PC-9 (cell line): Measurements from ENCODE around the gene CD96. TPM values are rescaled to one million over a fixed set of nuclear protein-coding genes. Genes with fewer than 3 reads are reported as not detected.

ENCODE experiments used
- BruUV-seq: library from RNA; stranded (reverse); fragments of 400-500 nt; replicated peaks from 2 replicates; lab custom pipeline; 2021; lab: Mats Ljungman, UMichigan
- CTCF ChIA-PET: fragments of 300-600 bp; sonication (Branson Sonifier 250); formaldehyde crosslinking; loops from one replicate; lab custom pipeline; 2022; ENCODE audit warnings: antibody characterized with exemption; lab: Charles Lee
- POLR2A ChIA-PET: fragments of 300-600 bp; sonication (Branson Sonifier 250); formaldehyde crosslinking; loops from one replicate; lab custom pipeline; 2022; ENCODE audit warnings: antibody characterized with exemption; ENCODE audit not compliant: unreplicated experiment; lab: Charles Lee
- DNase-seq, 2 experiments: peaks; one replicate each; pipeline versions ENCODE4 v3.0.0 to v3.0.0-alpha.2; 2015 to 2022; ENCODE audit warnings: mixed read lengths in 1 of 2
- H2AFZ ChIP-seq: fragments of 200-600 bp; sonication (generic); 2 replicates; pipeline ENCODE4 v1.8.1; 2017; ENCODE audit warnings: antibody characterized with exemption
- H3F3A ChIP-seq: fragments of 200-600 bp; sonication (generic); 2 replicates; pipeline ENCODE4 v1.8.1; 2017; ENCODE audit warnings: antibody characterized with exemption, mild to moderate bottlenecking, low read depth; ENCODE audit not compliant: insufficient read depth
- H3K27ac ChIP-seq: fragments of 200-600 bp; sonication (generic); 2 replicates; pipeline ENCODE4 v1.6.1; 2016; ENCODE audit warnings: mixed run types
- H3K27me3 ChIP-seq: fragments of 200-600 bp; sonication (generic); 2 replicates; pipeline ENCODE4 v1.6.1; 2016; ENCODE audit warnings: low read depth, mixed run types; ENCODE audit not compliant: insufficient read depth
- H3K36me3 ChIP-seq: fragments of 200-600 bp; sonication (generic); 2 replicates; pipeline ENCODE4 v1.6.1; 2016; ENCODE audit warnings: low read depth, mixed run types
- H3K4me1 ChIP-seq: fragments of 200-600 bp; sonication (generic); replicated peaks from 2 replicates; pipeline ENCODE4 v1.6.1; 2016; ENCODE audit warnings: mixed run types; ENCODE audit not compliant: insufficient read depth
- H3K4me2 ChIP-seq: fragments of 200-600 bp; sonication (generic); 2 replicates; pipeline ENCODE4 v1.6.1; 2017; ENCODE audit warnings: mixed run types
- H3K4me3 ChIP-seq: fragments of 200-600 bp; sonication (generic); 2 replicates; pipeline ENCODE4 v1.6.1; 2016; ENCODE audit warnings: mixed run types
- H3K79me2 ChIP-seq: fragments of 200-600 bp; sonication (generic); 2 replicates; pipeline ENCODE4 v1.6.1; 2017; ENCODE audit warnings: low read depth, mixed run types
- H3K9me2 ChIP-seq: fragments of 200-600 bp; sonication (generic); 2 replicates; pipeline ENCODE4 v1.8.1; 2017; ENCODE audit warnings: mild to moderate bottlenecking; ENCODE audit not compliant: insufficient read depth
- H3K9me3 ChIP-seq: fragments of 200-600 bp; sonication (generic); 2 replicates; pipeline ENCODE4 v1.8.1; 2016; ENCODE audit warnings: low read depth; ENCODE audit not compliant: insufficient read depth
- H4K20me1 ChIP-seq: fragments of 200-600 bp; sonication (generic); 2 replicates; pipeline ENCODE4 v1.8.1; 2017; ENCODE audit not compliant: insufficient read depth
- EZH2 ChIP-seq: fragments of 200-600 bp; sonication (generic); IDR thresholded peaks from 2 replicates; pipeline ENCODE4 v1.8.0; 2017; ENCODE audit warnings: antibody characterized with exemption, low read depth
- intact Hi-C: fragments of 100-400 bp; cut with micrococcal nuclease; formaldehyde crosslinking; loops from one replicate; pipeline ENCODE4 v1.10.0; 2022; ENCODE audit not compliant: unreplicated experiment
- total RNA-seq: library from RNA; stranded (reverse); gene quantifications from 2 replicates; pipeline ENCODE4 v1.2.3, GENCODE V29; 2021
- TF ChIP-seq, protein P1 (sequence below): fragments of 200-600 bp; sonication (generic); conservative IDR thresholded peaks from 2 replicates; pipeline ENCODE4 v1.6.1; 2017; ENCODE audit warnings: mixed run types, antibody characterized with exemption, mild to moderate bottlenecking, moderate library complexity

CD96 gene
- total RNA-seq, 1 experiment from 2014 or later = 0.11 TPM

DNA sequence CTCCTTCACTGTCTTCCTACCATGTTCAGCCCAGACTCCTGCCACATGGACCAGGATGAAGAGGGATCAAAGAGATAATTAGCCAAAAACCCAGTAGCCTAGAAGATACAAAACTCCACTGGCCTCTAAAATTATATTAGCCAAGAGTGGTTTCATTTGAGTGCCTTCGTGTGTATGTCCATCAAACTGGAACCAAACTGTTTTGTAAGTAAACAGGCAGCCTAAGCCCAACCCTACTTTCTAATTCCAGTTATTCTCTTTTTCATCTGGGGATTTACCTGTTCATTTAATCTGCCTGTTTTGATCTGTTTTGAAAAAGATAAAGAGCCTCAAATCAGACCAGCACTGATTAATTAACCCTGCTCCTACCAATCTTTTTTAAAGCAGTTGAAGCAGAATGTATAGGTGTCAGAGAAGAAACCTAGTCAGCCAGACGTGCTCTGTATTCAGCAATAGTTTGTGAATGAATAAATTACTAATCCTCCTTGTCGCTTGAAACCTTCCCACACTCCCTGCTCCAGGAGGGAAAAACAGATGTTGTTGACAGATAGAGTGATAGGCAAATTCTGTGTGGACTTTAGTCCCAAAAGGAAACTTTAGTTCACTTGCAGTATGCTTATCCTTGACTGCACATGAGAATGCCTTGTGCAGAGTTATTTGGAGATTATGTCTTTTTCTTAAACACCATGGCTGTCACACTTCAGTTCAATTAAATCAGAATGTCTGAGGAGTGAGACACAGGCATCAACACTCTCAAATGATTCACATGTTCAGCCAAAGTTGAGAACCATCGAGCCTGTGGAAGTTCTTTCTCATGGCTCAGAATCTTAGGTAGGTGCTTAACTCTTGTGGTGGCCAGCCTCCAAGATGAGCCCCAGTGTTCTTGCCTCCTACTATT is 108.6 kb downstream of the CD96 start:
- POLR2A ChIA-PET = no interaction called here
- TF ChIP-seq EZH2 = no peak
- TF ChIP-seq, protein P1, sequence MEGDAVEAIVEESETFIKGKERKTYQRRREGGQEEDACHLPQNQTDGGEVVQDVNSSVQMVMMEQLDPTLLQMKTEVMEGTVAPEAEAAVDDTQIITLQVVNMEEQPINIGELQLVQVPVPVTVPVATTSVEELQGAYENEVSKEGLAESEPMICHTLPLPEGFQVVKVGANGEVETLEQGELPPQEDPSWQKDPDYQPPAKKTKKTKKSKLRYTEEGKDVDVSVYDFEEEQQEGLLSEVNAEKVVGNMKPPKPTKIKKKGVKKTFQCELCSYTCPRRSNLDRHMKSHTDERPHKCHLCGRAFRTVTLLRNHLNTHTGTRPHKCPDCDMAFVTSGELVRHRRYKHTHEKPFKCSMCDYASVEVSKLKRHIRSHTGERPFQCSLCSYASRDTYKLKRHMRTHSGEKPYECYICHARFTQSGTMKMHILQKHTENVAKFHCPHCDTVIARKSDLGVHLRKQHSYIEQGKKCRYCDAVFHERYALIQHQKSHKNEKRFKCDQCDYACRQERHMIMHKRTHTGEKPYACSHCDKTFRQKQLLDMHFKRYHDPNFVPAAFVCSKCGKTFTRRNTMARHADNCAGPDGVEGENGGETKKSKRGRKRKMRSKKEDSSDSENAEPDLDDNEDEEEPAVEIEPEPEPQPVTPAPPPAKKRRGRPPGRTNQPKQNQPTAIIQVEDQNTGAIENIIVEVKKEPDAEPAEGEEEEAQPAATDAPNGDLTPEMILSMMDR = no peak
- no TSS peak for BruUV-seq
- no peaks in the 10 kb centered on the region for H3K27me3 ChIP-seq
- no peaks in the 10 kb centered on the region for H3K79me2 ChIP-seq
- intact Hi-C loops = no loop called here
- CTCF ChIA-PET = no interaction called here
- H2AFZ ChIP-seq = peak overlapping the region; percentile 22; the same call in 1 of the 2 replicates
- H3K4me2 ChIP-seq = no peak overlapping the region
- H4K20me1 ChIP-seq = no peaks in the 10 kb centered on the region
- DNase-seq = no peak
- no peaks in the 10 kb centered on the region for H3K4me1 ChIP-seq
- 0 out of 2 replicates have a peak, but pooled peaks cover 4% of the 10 kb centered on the region for H3K9me2 ChIP-seq
- no peak overlapping the region for H3K27ac ChIP-seq
- H3K9me3 ChIP-seq = no peaks in the 10 kb centered on the region
- H3F3A ChIP-seq = no peaks in the 10 kb centered on the region
- H3K36me3 ChIP-seq = no peaks in the 10 kb centered on the region
- no peak overlapping the region for H3K4me3 ChIP-seq

- Histone ChIP-seq H3K27ac (no peak overlapping the region), H3K79me2 (no peaks in the 10 kb centered on the region), H3K4me1 (no peaks in the 10 kb centered on the region), H3K4me3 (no peak overlapping the region), H3K9me3 (no peaks in the 10 kb centered on the region), H3K27me3 (no peaks in the 10 kb centered on the region), H3K9me2 (peaks cover 4% of the 10 kb centered on the region; the same call in 1 of the 2 replicates), H3F3A (no peaks in the 10 kb centered on the region), H3K4me2 (no peak overlapping the region), H2AFZ (peak overlapping the region; percentile 40; the same call in 1 of the 2 replicates), H3K36me3 (no peaks in the 10 kb centered on the region), H4K20me1 (no peaks in the 10 kb centered on the region)
- DNase-seq = no peak
- ChIA-PET CTCF (no interaction called here), POLR2A (no interaction called here)
- intact Hi-C loops = no loop called here
- TF ChIP-seq EZH2 = no peak
- TF ChIP-seq, protein P1 = no peak
- BruUV-seq = no TSS peak
Observed at GRCh38 chr3:111652492-111653180, 110.6 kb downstream of the CD96 start.

DNA sequence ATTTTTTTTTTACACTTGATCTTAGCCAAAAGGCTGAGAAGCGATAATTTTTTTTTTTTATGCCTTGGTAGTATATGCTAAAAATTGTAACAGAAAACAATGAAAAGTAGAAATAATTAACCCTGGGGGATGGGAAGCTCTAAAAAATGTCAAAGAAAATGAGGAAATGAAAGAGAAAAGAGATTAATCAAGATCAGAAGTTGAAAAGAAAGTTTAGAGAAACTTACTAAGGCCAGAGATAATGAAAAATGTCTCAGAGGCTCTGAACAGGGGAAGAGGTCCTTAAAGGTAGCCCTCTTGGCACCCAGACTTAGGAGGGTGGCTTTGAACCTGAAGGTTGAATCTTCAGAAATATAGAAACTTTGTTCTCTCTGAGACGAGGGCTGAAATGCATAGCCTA is 111.8 kb downstream of the CD96 start:
- intact Hi-C loops = no loop called here
- TF ChIP-seq, protein P1 = no peak
- TF ChIP-seq EZH2 = no peak
- Histone ChIP-seq H3K79me2 (no peaks in the 10 kb centered on the region), H3K27ac (no peak overlapping the region), H4K20me1 (no peaks in the 10 kb centered on the region), H3K9me2 (peaks cover 2% of the 10 kb centered on the region; the same call in 1 of the 2 replicates), H3K4me1 (no peaks in the 10 kb centered on the region), H3K4me3 (no peak overlapping the region), H3K4me2 (no peak overlapping the region), H3K27me3 (no peaks in the 10 kb centered on the region), H3F3A (no peaks in the 10 kb centered on the region), H2AFZ (no peak overlapping the region), H3K9me3 (no peaks in the 10 kb centered on the region), H3K36me3 (no peaks in the 10 kb centered on the region)
- no TSS peak for BruUV-seq
- DNase-seq = no peak
- ChIA-PET CTCF (no interaction called here), POLR2A (no interaction called here)
